Measurements from ENCODE around the gene PEX10. TPM values are rescaled to one million over a fixed set of nuclear protein-coding genes. Genes with fewer than 3 reads are reported as not detected.

The PEX10 gene
- polyA plus RNA-seq, 1 donor from 2014 or later, result 30.1 TPM

Other genes starting within 250 kb of the PEX10 start
- 45.3 and 53.0 TPM in 2 replicates for gene FAAP20, start 217.8 kb downstream of the PEX10 start, polyA plus RNA-seq
- gene SKI, start 184.2 kb downstream of the PEX10 start, polyA plus RNA-seq, result 4.1 and 4.9 TPM in 2 replicates
- gene MORN1, start 21.0 kb downstream of the PEX10 start, polyA plus RNA-seq, result 8.2 and 10.9 TPM in 2 replicates
- 58.5 and 58.7 TPM in 2 replicates for gene RER1, start 20.7 kb downstream of the PEX10 start, polyA plus RNA-seq
- gene PLCH2, start 63.7 kb upstream of the PEX10 start, polyA plus RNA-seq, result 5.7 and 6.6 TPM in 2 replicates
- 37.9 and 43.4 TPM in 2 replicates for gene PANK4, start 114.0 kb upstream of the PEX10 start, polyA plus RNA-seq
- 0.81 TPM in 1 of 2 replicates, not detected in the other for gene HES5, start 117.7 kb upstream of the PEX10 start, polyA plus RNA-seq
- gene TNFRSF14, start 143.8 kb upstream of the PEX10 start, polyA plus RNA-seq, result 1.1 TPM in 2 replicates
- gene PRXL2B, start 174.2 kb upstream of the PEX10 start, polyA plus RNA-seq, result 29.0 and 35.9 TPM in 2 replicates
- 5.2 TPM in 1 of 2 replicates, not detected in the other for gene MMEL1, start 220.5 kb upstream of the PEX10 start, polyA plus RNA-seq

Measured in neural cell (in vitro differentiated cells).